Measurements from ENCODE around the gene SLC16A10. TPM values are rescaled to one million over a fixed set of nuclear protein-coding genes. Genes with fewer than 3 reads are reported as not detected.

SLC16A10 gene
- total and polyA plus RNA-seq, 2 of the 8 experiments (the other 6 are each of a cell fraction or from before 2014, with no cell fraction given), result 18.6 to 23.2 TPM

GRCh38 chr6:111215131-111215530 lies 127.8 kb downstream of the SLC16A10 start (continued):
- TF ChIP-seq, protein P1, sequence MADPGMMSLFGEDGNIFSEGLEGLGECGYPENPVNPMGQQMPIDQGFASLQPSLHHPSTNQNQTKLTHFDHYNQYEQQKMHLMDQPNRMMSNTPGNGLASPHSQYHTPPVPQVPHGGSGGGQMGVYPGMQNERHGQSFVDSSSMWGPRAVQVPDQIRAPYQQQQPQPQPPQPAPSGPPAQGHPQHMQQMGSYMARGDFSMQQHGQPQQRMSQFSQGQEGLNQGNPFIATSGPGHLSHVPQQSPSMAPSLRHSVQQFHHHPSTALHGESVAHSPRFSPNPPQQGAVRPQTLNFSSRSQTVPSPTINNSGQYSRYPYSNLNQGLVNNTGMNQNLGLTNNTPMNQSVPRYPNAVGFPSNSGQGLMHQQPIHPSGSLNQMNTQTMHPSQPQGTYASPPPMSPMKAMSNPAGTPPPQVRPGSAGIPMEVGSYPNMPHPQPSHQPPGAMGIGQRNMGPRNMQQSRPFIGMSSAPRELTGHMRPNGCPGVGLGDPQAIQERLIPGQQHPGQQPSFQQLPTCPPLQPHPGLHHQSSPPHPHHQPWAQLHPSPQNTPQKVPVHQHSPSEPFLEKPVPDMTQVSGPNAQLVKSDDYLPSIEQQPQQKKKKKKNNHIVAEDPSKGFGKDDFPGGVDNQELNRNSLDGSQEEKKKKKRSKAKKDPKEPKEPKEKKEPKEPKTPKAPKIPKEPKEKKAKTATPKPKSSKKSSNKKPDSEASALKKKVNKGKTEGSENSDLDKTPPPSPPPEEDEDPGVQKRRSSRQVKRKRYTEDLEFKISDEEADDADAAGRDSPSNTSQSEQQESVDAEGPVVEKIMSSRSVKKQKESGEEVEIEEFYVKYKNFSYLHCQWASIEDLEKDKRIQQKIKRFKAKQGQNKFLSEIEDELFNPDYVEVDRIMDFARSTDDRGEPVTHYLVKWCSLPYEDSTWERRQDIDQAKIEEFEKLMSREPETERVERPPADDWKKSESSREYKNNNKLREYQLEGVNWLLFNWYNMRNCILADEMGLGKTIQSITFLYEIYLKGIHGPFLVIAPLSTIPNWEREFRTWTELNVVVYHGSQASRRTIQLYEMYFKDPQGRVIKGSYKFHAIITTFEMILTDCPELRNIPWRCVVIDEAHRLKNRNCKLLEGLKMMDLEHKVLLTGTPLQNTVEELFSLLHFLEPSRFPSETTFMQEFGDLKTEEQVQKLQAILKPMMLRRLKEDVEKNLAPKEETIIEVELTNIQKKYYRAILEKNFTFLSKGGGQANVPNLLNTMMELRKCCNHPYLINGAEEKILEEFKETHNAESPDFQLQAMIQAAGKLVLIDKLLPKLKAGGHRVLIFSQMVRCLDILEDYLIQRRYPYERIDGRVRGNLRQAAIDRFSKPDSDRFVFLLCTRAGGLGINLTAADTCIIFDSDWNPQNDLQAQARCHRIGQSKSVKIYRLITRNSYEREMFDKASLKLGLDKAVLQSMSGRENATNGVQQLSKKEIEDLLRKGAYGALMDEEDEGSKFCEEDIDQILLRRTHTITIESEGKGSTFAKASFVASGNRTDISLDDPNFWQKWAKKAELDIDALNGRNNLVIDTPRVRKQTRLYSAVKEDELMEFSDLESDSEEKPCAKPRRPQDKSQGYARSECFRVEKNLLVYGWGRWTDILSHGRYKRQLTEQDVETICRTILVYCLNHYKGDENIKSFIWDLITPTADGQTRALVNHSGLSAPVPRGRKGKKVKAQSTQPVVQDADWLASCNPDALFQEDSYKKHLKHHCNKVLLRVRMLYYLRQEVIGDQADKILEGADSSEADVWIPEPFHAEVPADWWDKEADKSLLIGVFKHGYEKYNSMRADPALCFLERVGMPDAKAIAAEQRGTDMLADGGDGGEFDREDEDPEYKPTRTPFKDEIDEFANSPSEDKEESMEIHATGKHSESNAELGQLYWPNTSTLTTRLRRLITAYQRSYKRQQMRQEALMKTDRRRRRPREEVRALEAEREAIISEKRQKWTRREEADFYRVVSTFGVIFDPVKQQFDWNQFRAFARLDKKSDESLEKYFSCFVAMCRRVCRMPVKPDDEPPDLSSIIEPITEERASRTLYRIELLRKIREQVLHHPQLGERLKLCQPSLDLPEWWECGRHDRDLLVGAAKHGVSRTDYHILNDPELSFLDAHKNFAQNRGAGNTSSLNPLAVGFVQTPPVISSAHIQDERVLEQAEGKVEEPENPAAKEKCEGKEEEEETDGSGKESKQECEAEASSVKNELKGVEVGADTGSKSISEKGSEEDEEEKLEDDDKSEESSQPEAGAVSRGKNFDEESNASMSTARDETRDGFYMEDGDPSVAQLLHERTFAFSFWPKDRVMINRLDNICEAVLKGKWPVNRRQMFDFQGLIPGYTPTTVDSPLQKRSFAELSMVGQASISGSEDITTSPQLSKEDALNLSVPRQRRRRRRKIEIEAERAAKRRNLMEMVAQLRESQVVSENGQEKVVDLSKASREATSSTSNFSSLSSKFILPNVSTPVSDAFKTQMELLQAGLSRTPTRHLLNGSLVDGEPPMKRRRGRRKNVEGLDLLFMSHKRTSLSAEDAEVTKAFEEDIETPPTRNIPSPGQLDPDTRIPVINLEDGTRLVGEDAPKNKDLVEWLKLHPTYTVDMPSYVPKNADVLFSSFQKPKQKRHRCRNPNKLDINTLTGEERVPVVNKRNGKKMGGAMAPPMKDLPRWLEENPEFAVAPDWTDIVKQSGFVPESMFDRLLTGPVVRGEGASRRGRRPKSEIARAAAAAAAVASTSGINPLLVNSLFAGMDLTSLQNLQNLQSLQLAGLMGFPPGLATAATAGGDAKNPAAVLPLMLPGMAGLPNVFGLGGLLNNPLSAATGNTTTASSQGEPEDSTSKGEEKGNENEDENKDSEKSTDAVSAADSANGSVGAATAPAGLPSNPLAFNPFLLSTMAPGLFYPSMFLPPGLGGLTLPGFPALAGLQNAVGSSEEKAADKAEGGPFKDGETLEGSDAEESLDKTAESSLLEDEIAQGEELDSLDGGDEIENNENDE (IDR thresholded peaks at IDR 0.05; ENCODE audit: insufficient replicate concordance, low read length), result no peak
- TF ChIP-seq TCF12 (IDR thresholded peaks at IDR 0.05; ENCODE audit: low read depth, low read length) (no peak), SP1 (IDR thresholded peaks at IDR 0.05; ENCODE audit: low read depth, low read length) (no peak)
